Hematopoietic multipotent progenitor cell (in vitro differentiated cells): ENCODE data around the gene GRK5. TPM values are rescaled to one million over a fixed set of nuclear protein-coding genes. Genes with fewer than 3 reads are reported as not detected.

Experiments
- DNase-seq, 3 donors: peaks; one replicate each; pipeline ENCODE4 v3.0.0-alpha.2; 2011 to 2015; ENCODE audit warnings: low read depth in 2 of 3, low spot score in 2 of 3
- total RNA-seq: library from RNA; depleted of rRNA; stranded (reverse); fragments of >200 nt; gene quantifications from one replicate; pipeline ENCODE4 v1.2.3, GENCODE V29; 2012

Gene GRK5
- total RNA-seq, 1 donor = 2.2 TPM

DNA sequence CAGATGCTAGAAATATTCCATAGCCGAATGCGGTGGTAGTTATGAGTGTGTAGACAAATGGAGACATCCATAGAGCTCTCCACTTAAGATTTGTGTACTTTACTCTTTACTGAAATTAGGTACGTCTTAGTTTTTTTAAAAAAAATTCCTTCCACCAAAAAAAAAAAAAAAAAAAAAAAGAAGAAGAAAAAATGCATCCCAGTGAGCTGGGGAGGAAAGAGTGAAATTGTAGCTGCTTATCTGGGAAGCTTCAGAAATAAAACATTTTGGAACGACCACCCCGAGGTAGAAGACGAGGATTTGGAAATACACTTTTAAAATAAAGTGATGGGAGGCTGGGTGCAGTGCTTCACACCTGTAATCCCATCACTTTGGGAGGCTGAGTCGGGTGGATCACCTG, 281.3 kb downstream of the GRK5 start:
- DNase-seq = no peak

DNA sequence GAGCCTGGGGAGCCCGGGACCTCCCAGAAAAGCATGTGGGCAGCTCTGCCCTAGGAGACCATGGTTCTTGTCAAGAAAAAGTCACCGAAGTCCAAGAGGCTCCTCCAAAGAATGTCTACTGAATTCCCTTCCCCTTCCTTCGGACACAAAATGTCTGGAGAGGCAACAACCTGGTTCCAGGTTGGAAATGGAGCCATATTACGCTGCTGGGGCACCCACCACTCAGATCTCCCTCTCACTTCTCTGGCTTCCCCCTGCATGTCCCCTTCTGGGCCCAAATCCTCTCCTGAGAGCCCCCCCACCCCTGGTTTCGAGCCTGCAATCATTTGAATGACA, 282.6 kb downstream of the GRK5 start:
- DNase-seq = no peak

DNA sequence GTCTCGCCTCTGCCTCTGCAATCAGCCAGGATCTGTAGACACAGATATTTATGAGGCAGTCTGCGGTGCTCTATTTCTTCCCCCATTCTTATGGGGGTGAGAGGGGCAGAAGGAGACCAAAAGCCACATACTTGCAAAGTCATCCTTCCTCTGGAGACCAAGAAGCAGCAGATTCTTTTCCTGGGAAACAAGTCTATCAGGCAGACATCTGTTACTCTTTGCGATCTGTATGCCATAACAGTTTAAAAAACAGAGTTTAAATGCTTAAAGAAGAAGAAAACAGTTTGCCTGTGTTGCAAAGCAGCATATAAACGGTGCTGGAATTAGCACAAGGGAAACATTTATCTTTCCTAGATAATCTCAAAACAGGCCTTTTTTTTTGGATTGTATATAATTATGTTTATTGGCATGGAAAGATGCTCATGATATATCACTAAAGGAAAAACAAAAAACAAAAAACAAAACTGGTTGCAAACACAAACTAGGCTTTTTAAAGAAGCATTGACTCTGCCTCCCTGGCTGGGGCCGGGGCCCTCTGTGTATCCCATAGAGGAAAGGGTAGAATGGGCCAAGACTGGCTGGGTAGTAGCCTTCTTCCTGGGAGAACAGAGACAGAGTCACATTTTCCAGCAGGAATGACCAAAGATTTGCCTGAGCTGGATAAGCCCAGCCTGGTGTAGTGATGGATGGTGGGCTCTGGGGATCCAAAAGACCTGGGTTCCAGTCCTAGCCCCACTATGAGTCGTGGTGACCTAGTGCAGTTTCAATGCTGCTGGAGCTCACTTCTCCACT, 284.8 kb downstream of the GRK5 start:
- DNase-seq = peak in 1 of 3 donors; percentile 75

DNA sequence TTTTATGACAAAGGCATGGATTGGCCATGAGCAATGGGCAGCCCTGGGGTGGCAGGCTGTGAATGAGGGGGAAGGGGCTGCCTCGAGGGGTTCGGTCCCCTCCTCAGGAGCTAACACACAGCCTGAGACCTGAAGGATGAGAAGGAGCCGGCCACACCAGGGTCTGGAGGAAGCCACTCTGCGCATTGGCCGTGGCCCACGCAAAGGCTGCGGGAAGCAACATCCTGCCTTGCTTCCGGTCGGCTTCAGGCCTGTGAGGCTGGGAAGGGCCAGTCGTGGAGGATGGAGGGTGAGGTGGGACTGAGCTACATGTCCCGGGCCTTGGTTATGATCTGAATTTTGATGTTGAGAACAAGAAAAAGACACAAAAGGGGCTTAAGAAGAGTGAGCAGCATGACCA, 285.8 kb downstream of the GRK5 start:
- no peak for DNase-seq

DNA sequence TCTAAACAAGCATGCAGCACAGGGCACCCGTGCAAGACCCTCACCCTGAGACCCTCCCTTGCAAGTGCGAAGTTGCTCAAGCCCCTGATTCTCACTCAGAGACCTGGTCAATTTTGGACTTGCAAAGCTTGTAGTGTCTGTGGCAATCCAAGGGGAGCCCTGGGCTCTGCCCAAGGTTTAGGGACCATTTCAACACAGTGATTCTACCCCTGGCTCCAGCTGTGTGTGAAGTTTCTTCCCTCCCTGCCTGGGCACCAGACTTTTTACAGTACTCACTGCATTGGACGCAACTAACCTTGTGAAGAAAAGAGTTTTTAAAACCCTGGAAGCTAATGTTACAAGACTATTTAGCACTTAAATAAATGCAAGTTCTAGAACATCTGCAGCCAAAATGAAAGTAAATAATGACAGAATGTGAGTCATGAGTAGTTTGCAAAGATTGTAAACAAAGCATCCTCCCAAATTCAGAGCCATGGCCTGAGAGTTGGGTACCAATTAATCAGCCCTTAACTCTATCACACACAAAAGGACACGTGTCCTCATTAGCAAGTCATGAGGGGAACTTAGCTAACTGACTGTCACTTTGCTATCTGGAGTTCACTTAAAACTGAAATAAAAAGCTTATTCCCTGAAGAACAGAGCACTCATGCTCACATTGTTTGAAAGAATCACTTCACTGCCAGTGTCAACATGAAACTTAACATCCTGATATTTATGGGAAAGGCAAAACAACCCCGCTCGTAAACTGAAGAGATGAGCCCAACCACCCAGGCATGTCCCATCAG, 287.1 kb downstream of the GRK5 start:
- no peak for DNase-seq

DNA sequence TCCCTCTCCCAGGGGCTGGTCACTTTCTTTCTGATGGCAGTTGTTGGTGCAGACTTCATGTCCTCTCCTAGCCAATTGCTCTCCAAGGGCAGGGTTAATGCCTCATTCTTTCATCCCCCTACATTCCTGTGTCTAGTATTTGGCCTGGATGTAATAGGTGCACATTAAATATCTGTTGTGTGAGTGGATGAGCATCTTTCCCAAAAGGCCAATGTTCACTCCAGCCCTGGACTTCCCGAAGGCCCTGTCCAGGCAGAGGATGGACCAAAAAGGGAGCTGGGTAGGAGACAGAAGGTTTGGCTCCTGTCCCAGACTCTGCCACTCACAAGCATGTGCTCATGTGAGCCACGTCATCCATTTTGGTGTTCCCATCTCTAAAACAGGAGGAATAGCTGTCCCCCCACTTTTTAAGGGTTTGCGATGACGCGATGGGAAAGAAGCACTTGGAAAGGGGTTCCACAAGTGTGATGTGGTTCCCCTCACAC, 287.7 kb downstream of the GRK5 start:
- no peak for DNase-seq

DNA sequence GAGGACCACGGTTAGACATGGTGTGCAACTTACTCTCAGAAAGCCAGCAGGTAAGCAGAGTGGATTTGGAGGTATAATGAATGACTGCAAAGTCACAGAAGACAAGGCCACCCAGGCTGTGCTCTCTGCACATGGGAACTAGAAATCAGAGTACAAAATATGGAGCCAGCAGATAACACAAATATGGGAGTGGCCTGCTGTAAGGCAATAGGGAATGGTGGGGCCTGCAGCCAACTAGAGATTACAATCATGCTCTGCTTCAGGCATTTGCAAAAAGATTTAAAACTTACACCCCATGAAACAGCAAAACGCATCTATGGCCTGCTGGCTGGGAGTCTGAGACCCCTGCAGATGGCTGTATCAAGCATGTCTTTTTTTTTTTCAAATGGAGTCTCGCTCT, 288.2 kb downstream of the GRK5 start:
- DNase-seq = no peak

DNA sequence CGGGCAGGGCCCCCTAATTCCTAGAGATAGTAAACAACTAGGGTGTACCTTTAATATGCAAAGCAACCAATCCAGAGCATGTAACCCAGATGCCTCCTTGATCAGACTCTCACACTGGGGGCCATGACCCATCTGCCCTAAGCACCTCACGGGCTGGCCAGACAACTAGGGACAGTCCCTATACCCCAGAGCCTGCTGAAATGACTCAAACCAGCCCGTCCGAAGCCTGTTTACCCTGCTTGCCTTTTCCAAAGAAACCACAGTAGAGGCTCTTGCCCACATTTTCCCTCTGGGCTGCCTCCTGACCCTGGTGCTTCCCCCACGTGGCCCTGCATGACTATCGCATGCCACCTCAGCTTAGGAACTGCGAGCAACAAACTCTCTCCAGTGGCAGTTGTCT, 288.9 kb downstream of the GRK5 start:
- no peak for DNase-seq

DNA sequence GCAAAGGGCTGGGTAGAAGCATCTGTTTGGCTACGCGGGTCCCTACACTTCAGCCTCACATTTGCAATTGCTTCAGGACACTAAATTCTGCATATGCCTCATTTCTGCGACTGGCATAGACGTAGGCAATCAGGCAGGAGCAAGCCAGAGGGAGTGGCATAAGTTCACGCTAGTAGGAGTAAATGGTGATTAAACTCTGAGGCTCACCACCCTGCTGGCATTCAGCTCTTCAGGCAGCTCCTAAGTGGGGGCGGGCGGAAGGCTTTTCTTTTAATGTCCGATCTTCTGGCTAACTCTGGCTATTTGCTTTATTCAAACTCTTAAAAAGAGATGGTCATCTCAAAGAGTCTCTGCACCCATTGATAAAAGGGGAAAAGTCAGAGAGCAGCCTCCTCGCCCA, 289.9 kb downstream of the GRK5 start:
- DNase-seq = no peak

DNA sequence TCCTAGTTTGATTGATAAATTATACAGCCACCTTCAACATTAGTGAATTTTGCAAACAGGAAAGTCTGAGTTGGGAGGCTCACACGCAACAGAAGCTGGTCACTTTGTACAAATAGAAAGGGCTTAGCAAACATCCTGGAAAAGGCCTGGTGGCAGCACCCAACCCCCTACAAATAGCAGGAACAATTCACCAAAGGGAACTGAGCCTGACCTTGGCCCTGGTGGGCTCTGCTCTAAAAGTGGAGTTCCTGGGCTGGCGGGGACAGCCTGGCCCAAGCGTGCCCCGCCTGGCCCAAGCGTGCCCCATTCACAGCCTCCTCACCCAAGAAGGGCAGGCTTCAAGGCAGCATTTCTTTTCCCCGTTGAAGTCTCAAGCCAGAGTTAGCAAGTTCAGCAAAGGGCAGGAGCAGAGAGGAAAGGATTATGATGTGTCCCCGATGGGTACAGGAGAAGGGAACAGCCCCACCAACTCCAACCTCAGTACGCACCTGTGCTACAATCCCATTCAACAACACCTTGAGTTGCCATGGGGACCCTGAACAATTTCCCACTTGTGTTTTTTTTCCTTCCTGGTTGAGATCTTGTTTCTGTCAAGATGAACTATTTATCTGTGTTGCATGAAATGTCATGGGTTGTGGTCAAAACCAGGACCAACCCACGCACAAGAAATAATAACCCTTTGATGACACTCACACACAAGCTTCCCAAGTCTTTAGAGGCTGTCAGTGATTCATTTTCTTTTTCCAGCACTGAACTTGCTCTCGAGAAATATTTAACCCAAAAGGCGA, 291.7 kb downstream of the GRK5 start:
- no peak for DNase-seq

DNA sequence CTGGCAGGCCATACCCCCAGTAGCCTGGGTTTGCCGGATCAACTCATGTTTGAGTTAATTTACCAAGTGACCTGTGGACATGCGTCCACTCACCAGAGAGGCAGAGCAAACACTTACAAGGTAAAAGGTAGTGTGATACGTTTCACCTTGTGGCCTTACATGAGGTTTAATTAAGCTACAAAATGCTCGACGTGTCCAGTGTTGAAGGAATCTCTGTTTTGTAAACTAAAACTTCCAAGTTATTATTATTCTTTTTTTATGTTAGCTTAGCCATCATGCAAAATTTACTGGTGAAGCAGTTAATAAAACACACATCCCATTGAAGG, 292.3 kb downstream of the GRK5 start:
- DNase-seq = no peak

DNA sequence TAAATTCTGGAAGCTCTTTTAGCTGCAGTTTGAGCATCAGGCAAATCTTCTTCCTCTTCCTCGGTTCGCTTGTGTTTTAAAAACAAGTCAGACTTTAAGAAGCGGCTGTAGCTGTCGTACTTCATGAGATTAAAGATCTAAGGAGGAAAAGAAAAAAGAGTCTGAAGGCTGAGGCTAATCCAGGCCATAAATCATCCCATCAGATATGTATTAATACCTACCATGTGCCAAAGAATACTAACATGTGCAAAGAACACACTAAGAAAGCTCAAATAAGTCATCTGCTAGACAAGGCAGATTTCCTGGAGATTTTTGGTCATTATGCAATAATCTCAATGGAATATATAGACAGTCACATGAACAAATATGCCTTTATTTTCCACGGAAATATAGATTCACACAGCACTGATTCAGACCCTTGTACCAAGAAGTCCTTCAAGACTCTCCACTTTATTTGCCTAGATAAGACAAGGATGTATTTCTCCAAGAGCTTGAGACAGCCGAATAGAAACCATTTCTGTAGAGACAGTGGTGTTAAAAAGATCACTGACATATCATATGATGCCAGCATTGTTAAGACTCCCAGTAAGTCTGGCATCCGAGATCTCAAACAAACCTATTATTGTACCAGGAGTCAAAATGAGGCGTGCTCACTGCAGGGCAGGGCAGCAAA, 292.9 kb downstream of the GRK5 start:
- no peak for DNase-seq

DNA sequence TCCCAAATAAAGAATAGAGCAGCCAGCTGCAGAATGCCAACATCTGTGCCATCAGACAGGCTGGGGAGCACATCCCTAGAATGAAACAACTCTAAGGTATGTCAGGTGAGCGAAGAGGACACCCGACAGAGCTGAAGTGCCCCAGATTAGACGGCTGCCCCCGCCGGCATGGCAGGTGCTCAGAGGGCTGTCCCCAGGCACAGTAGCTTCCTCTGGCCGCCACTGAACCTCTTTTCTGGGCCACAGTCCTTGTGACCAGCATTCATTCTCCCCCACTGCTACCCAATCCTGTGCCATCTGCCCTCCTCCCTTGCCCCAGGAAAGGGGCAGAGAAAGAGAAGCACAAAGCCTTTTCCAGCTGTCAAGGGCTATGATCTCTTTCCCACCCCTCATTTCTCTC, 293.4 kb downstream of the GRK5 start:
- DNase-seq = no peak

DNA sequence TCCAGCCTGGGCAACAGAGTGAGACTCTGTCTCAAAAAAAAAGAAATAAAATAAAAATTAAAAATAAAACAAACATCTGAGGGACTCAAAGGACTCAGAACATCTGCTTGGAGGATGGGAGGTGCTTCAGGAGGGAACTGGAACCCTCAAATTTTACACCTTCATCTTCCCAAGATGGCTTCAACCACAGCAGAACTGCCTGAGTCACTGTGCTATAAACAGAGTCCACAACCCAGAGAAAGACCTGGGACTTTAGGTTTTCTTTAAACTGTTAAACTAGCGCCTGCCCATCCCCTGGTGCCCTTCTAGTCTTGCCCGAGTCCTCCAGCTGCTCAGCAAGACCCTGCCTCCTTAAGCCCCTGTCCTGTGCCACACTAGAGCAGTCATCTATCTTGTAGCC, 294.3 kb downstream of the GRK5 start:
- no peak for DNase-seq

DNA sequence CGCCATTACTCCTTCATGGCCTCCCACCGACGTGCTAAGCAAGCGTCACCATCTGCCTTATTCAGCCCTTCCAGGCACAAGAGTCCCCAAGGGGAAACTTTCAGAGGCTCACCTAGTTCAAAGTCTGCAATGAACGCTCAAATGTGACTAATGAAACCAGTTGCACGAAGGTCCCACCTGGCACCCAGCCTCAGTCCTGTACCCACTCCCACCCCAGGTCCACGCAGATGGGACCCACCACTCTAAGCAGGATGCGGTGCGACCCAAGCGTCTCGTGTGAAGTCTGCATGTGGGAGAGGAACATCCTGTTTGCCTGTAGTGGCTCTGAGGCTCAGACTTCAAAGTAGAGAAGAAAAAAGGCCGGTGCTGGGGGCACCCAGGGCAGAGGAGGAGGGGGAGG, 294.8 kb downstream of the GRK5 start:
- DNase-seq = peak in 2 of 3 donors; percentile 53 to 71

DNA sequence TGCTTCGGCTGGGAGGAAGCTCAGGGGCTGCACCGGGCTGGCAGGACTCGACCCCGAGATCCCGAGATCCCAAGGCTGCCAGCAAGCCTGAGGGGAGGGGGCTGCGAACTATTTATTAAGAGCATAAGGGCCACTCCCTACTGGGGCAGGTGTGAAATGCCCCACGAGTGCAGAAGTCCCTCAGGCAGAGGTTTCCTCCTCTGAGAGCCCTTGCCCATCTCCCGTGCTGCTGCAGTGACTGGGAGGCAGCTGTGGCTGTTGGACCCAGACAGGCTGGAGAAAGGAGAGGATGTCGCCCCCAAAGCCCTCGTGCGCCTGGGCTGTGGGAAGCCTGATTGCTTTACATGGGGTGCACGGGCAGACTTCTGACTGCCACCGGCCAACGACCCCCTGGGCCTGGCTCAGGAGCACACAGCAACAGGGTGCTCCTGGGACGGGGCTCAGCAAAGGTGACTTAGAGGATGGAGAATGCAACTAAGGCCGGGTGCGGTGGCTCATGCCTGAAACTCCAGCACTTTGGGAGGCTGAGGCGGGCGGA, 295.3 kb downstream of the GRK5 start:
- no peak for DNase-seq

DNA sequence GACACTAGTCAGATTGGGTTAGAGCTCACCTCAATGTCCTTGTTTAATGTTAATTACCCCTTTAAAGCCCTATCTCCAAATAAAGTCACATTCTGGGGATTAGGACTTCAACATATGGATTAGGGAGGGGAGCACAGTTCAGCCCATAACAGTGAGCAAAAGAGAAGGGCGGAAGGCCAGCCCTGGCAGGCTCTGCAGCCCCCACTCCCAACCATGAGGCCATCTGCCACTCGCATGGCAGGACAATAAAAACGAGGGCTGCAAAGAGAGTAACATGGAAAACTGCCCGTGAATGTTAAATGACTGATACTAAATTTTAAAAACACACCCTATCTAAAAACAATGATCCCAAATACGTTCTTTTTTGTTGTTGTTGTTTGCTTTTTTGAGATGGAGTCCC, 296.4 kb downstream of the GRK5 start:
- no peak for DNase-seq

DNA sequence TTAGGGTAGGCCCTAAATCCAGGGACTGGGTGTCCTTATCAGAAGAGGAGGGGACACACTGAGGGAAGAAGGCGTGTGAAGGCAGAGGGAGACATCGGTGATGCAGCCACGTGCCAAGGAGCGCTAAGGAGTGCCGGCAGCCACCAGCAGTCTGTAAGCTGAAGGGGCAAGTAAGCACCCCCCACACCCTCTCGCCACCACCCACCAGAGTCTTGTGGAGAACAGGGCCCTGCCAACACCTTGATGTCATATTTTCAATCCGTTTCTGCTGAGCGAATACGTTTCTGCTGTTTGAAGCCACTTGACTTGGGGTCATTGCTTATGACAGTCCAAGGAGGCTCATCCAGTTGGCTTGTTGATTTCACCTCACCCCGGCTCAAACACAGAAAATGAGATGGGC, 297.3 kb downstream of the GRK5 start:
- DNase-seq = no peak

DNA sequence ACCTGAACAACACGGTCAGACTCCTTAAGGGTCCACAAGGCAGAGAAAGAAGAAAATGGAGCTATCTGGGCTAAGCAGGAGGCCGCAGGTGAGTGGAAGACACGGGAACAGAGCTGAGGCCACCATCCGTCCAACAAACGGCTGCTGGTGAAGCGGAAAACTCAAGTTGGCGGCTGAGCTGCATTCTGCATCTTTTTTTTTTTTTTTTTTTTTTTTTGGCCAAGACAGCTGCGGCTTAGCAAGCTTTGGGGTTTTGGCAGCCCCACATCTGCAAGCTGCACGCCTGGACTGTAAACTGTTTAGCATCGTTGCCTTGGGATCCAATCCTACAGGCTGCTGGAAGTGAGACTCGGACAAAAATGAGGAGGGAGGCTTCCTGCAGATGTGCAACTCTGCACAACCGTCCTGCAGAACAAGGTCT, 297.8 kb downstream of the GRK5 start:
- no peak for DNase-seq
